ENCODE results near the gene MARCHF4. TPM values are rescaled to one million over a fixed set of nuclear protein-coding genes. Genes with fewer than 3 reads are reported as not detected.

MARCHF4 gene
- total and polyA plus RNA-seq, 2 experiments from 2014 or later = 0.45 to 1.1 TPM

DNA sequence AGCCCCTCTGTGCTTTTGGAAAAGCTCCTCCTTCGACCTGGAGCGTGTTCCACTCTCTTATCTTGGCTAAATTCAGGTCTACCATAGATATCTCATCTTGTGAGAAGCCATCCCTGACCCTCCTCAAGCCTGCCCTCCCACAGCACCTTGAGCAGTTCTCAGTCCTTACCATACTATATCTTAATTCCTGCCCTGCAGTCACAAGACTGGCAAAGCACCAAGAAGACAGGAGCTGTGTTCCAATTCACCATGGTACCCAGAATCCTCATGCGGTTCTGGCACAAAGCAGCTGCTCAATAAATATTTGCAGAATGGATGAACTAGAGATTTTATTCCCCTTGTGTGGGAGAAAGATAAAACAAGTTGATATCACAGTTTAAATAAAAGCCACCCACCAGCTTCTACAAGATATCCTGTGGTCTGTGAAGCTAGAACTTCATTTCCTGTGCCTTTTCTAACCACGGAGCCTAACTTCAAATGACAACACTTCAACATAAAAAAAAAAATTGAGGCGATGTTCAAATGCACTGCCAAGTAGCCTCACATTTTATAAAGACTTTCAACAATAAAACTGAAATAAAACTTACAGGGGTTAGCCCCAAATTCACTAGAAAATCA, 19.5 kb downstream of the MARCHF4 start (continued):
- TF ChIP-seq, protein P1, sequence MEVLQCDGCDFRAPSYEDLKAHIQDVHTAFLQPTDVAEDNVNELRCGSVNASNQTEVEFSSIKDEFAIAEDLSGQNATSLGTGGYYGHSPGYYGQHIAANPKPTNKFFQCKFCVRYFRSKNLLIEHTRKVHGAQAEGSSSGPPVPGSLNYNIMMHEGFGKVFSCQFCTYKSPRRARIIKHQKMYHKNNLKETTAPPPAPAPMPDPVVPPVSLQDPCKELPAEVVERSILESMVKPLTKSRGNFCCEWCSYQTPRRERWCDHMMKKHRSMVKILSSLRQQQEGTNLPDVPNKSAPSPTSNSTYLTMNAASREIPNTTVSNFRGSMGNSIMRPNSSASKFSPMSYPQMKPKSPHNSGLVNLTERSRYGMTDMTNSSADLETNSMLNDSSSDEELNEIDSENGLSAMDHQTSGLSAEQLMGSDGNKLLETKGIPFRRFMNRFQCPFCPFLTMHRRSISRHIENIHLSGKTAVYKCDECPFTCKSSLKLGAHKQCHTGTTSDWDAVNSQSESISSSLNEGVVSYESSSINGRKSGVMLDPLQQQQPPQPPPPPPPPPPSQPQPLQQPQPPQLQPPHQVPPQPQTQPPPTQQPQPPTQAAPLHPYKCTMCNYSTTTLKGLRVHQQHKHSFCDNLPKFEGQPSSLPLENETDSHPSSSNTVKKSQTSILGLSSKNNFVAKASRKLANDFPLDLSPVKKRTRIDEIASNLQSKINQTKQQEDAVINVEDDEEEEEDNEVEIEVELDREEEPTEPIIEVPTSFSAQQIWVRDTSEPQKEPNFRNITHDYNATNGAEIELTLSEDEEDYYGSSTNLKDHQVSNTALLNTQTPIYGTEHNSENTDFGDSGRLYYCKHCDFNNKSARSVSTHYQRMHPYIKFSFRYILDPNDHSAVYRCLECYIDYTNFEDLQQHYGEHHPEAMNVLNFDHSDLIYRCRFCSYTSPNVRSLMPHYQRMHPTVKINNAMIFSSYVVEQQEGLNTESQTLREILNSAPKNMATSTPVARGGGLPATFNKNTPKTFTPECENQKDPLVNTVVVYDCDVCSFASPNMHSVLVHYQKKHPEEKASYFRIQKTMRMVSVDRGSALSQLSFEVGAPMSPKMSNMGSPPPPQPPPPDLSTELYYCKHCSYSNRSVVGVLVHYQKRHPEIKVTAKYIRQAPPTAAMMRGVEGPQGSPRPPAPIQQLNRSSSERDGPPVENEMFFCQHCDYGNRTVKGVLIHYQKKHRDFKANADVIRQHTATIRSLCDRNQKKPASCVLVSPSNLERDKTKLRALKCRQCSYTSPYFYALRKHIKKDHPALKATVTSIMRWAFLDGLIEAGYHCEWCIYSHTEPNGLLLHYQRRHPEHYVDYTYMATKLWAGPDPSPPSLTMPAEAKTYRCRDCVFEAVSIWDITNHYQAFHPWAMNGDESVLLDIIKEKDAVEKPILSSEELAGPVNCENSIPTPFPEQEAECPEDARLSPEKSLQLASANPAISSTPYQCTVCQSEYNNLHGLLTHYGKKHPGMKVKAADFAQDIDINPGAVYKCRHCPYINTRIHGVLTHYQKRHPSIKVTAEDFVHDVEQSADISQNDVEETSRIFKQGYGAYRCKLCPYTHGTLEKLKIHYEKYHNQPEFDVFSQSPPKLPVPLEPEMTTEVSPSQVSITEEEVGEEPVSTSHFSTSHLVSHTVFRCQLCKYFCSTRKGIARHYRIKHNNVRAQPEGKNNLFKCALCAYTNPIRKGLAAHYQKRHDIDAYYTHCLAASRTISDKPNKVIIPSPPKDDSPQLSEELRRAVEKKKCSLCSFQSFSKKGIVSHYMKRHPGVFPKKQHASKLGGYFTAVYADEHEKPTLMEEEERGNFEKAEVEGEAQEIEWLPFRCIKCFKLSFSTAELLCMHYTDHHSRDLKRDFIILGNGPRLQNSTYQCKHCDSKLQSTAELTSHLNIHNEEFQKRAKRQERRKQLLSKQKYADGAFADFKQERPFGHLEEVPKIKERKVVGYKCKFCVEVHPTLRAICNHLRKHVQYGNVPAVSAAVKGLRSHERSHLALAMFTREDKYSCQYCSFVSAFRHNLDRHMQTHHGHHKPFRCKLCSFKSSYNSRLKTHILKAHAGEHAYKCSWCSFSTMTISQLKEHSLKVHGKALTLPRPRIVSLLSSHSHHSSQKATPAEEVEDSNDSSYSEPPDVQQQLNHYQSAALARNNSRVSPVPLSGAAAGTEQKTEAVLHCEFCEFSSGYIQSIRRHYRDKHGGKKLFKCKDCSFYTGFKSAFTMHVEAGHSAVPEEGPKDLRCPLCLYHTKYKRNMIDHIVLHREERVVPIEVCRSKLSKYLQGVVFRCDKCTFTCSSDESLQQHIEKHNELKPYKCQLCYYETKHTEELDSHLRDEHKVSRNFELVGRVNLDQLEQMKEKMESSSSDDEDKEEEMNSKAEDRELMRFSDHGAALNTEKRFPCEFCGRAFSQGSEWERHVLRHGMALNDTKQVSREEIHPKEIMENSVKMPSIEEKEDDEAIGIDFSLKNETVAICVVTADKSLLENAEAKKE (CRISPR knock-in tag; IDR thresholded peaks at IDR 0.05) = no peak
- no peak for TF ChIP-seq CREB1 (CRISPR knock-in tag; IDR thresholded peaks at IDR 0.05; ENCODE audit: low read depth)

DNA sequence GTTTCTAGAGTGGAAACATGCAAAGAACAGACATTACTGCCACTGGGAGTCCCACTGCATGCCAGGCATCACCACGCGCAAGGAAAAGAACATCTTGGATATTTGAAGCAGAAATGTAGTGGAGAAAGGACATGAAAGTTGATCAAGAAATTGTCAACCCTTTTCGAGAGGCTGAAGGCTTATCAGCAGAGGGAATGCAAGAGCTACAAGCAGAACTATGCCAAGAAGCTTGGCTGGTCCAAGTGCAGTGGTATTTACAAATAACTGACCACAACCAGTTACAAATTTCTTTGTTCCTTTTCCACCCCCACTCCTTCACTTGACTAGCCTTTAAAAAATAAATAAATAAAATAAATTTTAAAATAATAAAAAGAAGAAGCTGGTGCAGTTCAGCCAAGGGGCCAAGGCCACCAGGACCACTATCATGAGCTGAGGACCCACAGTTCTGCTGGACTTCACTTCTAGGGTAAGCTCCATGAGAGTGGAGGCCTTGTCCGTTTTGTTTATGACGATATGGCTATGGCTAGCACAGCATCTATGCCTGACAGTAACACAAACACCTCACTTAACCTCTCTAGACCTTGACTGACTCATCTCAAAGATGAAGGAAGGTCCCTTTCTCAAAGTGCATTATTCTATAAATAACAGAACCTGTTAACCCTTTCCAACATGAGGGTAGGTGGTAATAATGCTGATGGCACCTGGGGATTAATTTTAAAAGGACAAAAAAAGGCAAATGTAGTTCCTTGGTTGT, 20.9 kb downstream of the MARCHF4 start:
- no peaks in the 10 kb centered on the region for H3F3A ChIP-seq (replicated peaks; ENCODE audit: low read depth)
- peaks cover 10% of the 10 kb centered on the region; the same call in 1 of the 2 replicates for H3K9me2 ChIP-seq (ENCODE audit: insufficient read depth)
- H3K4me2 ChIP-seq = no peak overlapping the region
- H3K27me3 Mint-ChIP-seq (ENCODE audit: insufficient read depth, low read depth, poor library complexity) = peaks cover 5% of the 10 kb centered on the region
- no peak overlapping the region for H3K27ac ChIP-seq (ENCODE audit: low read depth)
- H3K4me3 Mint-ChIP-seq = no peak overlapping the region
- no peaks in the 10 kb centered on the region for H3K36me3 ChIP-seq (ENCODE audit: insufficient read depth)
- peaks cover 28% of the 10 kb centered on the region for H3K4me1 ChIP-seq (ENCODE audit: insufficient read depth)
- peaks cover 41% of the 10 kb centered on the region for H3K4me1 Mint-ChIP-seq
- no peaks in the 10 kb centered on the region for H3K27me3 ChIP-seq (ENCODE audit: insufficient read depth)
- H3K27ac Mint-ChIP-seq = no peak overlapping the region
- H4K20me1 ChIP-seq (replicated peaks; ENCODE audit: insufficient read depth) = no peaks in the 10 kb centered on the region
- no peaks in the 10 kb centered on the region for H3K36me3 Mint-ChIP-seq (ENCODE audit: low read depth)
- H3K4me3 ChIP-seq = no peak overlapping the region
- no peaks in the 10 kb centered on the region for H3K79me2 ChIP-seq (replicated peaks; ENCODE audit: insufficient read depth)
- DNase-seq (ENCODE audit: low spot score) = no peak
- no peak for ATAC-seq
- no peak overlapping the region; the same call in 1 of the 2 replicates for H2AFZ ChIP-seq
- no peaks in the 10 kb centered on the region for H3K9me3 Mint-ChIP-seq
- TF ChIP-seq STAT1 (IDR thresholded peaks at IDR 0.05; ENCODE audit: unreplicated experiment) = no peak
- TF ChIP-seq, protein P2, sequence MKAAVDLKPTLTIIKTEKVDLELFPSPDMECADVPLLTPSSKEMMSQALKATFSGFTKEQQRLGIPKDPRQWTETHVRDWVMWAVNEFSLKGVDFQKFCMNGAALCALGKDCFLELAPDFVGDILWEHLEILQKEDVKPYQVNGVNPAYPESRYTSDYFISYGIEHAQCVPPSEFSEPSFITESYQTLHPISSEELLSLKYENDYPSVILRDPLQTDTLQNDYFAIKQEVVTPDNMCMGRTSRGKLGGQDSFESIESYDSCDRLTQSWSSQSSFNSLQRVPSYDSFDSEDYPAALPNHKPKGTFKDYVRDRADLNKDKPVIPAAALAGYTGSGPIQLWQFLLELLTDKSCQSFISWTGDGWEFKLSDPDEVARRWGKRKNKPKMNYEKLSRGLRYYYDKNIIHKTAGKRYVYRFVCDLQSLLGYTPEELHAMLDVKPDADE (IDR thresholded peaks at IDR 0.05) = no peak
- TF ChIP-seq JUNB (IDR thresholded peaks at IDR 0.05; ENCODE audit: unreplicated experiment) = no peak
- TF ChIP-seq, protein P3, sequence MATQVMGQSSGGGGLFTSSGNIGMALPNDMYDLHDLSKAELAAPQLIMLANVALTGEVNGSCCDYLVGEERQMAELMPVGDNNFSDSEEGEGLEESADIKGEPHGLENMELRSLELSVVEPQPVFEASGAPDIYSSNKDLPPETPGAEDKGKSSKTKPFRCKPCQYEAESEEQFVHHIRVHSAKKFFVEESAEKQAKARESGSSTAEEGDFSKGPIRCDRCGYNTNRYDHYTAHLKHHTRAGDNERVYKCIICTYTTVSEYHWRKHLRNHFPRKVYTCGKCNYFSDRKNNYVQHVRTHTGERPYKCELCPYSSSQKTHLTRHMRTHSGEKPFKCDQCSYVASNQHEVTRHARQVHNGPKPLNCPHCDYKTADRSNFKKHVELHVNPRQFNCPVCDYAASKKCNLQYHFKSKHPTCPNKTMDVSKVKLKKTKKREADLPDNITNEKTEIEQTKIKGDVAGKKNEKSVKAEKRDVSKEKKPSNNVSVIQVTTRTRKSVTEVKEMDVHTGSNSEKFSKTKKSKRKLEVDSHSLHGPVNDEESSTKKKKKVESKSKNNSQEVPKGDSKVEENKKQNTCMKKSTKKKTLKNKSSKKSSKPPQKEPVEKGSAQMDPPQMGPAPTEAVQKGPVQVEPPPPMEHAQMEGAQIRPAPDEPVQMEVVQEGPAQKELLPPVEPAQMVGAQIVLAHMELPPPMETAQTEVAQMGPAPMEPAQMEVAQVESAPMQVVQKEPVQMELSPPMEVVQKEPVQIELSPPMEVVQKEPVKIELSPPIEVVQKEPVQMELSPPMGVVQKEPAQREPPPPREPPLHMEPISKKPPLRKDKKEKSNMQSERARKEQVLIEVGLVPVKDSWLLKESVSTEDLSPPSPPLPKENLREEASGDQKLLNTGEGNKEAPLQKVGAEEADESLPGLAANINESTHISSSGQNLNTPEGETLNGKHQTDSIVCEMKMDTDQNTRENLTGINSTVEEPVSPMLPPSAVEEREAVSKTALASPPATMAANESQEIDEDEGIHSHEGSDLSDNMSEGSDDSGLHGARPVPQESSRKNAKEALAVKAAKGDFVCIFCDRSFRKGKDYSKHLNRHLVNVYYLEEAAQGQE (IDR thresholded peaks at IDR 0.05; ENCODE audit: unreplicated experiment) = no peak
- no peak for TF ChIP-seq CREB1 (CRISPR knock-in tag; IDR thresholded peaks at IDR 0.05; ENCODE audit: low read depth)
- no peak for TF ChIP-seq ZNF114 (CRISPR knock-in tag; IDR thresholded peaks at IDR 0.05)
- no peak for TF ChIP-seq POLR2AphosphoS5 (IDR thresholded peaks at IDR 0.05; ENCODE audit: low read depth)
- no peak for TF ChIP-seq EZH2phosphoT487 (IDR thresholded peaks at IDR 0.05; ENCODE audit: unreplicated experiment)
- TF ChIP-seq NANOG (IDR thresholded peaks at IDR 0.05; ENCODE audit: borderline replicate concordance) = no peak
- no peak for TF ChIP-seq ZNF331 (CRISPR knock-in tag; IDR thresholded peaks at IDR 0.05; ENCODE audit: low read depth)
